Non-pigmented ciliary epithelial cell (primary cell): ENCODE data around the gene PGAP6.
A peak's percentile ranks its signal among the peaks of the same experiment; 100 is the strongest.
"Not testable (repeated sequence)": the region's sequence is repeated elsewhere in the genome, so short reads cannot be mapped to it uniquely, and the experiment has no call there.

Experiments used
- DNase-seq: peaks from one replicate; pipeline ENCODE4 v3.0.0-alpha.2; 2010; ENCODE audit warnings: low read depth

PGAP6 gene, protein sequence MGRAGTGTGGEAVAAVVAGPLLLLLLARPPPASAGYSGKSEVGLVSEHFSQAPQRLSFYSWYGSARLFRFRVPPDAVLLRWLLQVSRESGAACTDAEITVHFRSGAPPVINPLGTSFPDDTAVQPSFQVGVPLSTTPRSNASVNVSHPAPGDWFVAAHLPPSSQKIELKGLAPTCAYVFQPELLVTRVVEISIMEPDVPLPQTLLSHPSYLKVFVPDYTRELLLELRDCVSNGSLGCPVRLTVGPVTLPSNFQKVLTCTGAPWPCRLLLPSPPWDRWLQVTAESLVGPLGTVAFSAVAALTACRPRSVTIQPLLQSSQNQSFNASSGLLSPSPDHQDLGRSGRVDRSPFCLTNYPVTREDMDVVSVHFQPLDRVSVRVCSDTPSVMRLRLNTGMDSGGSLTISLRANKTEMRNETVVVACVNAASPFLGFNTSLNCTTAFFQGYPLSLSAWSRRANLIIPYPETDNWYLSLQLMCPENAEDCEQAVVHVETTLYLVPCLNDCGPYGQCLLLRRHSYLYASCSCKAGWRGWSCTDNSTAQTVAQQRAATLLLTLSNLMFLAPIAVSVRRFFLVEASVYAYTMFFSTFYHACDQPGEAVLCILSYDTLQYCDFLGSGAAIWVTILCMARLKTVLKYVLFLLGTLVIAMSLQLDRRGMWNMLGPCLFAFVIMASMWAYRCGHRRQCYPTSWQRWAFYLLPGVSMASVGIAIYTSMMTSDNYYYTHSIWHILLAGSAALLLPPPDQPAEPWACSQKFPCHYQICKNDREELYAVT

DNA sequence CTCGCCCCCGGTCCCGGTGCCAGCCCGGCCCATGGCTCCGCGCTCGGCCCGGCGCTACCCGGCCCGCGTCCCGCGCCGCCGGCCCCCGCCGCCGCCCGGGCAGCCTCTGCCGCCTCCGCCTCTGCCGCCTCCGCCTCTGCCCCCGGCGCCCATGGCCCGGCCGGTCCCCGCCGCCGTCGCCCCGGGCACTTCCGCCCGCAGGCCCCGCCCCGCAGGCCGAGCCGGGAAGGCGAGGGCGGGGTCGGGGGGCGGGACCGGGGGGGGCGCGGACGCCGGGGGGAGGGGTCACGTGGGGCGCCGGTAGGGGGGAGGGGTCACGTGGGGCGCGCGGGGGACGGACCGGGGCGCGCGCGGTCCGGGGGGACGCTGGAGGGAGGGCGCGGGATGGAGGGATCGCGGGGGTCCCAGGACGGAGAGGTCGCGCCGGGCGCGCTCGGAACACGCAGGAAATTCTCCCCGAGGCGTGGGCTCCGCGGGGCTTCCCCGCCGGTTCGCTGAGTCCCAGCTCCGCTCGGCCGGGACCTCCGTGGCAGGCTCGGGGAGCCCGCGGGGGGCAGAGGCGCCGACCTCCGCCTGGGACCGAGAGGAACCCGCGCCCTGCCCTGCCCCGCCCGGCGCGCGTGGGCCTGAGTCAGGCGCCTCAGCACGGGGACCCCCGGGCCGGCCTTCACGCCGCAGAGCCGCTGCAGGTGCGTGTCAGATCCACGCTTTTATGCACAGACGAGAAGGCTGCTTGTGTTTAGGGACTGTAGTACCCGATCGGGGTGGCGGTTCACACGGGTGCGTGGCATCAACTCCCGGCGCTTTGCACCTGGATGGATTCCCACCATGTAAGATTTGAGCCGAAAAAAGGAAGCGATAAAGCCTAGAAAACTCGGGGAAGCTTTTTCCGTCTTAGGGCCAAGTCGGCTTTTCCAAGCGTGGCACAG is at the start of gene PGAP6:
Gene PGAP6, minus strand, starts transcription at position 190 of the 929 bp plus-strand sequence. Its CDS starts 157 bp downstream, at position 33.
- DNase-seq: no peak

DNA sequence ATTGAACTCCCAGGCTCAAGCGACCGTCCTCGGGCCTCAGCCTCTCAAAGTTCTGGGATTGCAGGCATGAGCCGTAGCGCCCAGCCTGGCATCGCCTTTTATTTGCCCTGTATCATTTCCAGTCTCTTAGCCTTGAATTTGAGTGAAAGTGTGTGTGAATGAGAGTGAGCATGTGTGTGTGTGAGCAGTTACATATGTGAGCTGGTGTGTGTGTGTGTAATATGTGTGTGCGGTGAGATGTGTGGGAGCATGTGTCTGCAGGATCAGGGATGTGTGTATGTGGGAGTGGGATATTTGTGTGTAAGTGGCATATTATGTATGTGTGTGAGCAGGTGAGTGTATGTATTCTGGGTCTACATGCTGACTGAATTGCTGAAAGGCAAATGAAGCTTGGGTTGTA is 49.1 kb upstream of the PGAP6 start:
- DNase-seq: no peak

DNA sequence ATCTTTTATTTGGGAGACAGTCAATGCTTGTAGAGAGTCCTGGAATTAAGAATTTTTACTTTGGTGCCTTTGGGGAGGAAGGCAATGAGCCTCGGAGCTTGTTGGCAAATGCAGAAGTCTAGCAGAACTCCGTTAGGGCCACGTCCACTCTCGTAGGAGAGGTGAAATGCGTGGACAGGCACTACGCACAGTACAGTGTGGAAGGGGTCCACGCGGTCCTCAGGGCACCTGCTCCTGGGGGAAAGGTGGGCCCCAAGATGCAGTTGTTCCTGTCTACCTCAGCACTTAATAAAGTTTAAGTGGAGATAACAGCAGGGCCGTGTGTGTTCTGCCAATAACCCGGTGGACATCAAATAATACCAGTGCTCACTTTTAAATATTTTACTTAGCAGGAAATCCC is 45.5 kb upstream of the PGAP6 start:
- DNase-seq: no peak

DNA sequence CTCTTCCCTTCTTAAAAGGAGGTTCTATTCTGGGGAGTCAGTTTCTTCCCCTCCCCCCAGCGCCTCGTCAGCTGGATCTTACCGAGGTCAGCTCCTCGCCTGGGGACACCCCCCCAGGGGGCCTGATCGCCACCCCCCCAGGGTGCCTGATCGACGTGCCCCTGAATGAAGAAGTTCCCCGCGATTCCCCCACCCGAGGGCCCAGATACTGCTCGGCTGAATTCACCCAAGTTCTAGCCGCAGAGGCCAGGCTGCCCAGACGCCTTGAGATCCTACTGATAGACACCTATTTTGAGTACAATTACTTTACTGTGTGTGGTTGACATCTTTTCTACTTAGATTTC is 45.1 kb upstream of the PGAP6 start:
- DNase-seq: no peak

DNA sequence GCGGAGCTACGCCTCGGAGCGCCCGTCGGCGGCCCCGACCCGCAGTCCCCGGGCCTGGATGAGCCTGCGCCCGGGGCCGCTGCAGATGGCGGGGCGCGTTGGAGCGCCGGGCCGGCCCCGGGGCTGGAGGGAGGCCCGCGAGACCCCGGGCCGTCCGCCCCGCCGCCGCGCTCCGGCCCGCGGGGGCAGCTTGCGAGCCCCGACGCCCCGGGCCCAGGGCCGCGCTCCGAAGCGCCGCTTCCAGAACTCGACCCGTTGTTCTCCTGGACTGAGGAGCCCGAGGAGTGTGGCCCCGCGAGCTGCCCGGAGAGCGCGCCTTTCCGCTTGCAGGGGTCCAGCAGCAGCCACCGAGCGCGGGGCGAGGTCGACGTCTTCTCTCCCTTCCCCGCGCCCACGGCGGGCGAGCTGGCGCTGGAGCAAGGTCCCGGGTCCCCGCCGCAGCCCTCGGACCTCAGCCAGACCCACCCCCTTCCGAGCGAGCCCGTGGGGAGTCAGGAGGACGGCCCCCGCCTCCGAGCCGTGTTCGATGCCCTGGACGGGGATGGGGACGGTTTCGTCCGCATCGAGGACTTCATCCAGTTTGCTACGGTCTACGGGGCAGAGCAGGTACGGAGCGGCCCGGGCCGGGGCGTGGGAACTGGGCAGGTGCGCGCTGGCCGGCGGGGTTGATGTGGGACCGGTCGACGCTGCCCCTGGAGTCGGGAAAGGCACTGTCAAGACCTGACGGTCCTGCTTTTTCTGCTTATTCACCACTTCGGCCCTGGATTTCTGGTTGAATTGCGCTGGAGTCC is 44.5 kb upstream of the PGAP6 start:
- DNase-seq: no peak

DNA sequence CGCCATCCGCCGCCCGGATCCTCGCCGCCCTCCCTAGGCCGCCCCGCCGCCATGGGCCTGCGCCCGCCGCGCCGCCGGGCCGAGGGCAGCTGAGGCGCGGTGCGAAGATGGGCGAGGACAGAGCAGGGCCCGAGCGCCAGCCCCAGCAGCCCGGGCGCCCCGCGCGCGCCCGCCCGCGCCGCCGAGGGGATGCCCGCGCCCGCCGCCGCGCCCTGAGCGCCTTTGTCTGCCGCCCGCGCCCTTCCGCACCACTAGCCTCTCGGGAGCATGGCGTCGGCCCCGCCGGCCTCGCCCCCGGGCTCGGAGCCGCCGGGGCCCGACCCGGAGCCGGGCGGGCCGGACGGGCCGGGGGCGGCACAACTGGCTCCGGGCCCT is 43.9 kb upstream of the PGAP6 start:
- DNase-seq: no peak

DNA sequence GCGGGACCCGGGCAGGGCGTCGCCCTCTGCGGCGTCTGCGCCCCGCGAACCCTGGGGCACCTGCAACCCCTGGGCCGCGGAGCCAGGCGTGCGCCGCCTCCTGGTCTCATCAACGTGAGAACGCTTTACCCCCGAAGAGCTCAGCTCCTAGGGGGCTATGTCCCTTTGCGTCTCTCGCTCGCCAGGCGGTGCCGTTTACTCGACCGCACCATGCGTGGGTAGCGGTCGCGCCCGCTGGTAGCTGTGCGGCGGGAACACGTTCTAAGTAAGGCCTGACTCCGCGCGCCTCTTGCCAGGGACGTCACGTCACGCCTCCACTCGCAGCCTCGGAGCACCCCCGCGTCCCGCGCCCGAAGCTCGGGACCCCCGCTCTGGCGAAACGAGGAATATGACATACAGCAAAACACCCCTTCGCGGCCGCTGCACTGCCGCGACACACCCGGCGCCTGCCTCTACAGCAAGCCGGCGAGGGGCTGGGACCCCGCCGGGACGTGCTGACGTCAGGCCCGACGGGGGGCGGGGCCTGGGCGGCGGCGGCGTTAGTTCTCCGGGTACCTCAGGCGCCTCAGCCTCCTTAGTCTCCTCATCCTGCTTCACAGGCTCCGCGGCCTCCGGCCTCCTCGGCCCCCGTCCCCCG is 43.4 kb upstream of the PGAP6 start, which contains the start of gene RAB11FIP3:
Gene RAB11FIP3, plus strand, starts transcription at position 568 of the 637 bp plus-strand sequence. CDS start 358 bp downstream, outside the sequence.
- no peak for DNase-seq

DNA sequence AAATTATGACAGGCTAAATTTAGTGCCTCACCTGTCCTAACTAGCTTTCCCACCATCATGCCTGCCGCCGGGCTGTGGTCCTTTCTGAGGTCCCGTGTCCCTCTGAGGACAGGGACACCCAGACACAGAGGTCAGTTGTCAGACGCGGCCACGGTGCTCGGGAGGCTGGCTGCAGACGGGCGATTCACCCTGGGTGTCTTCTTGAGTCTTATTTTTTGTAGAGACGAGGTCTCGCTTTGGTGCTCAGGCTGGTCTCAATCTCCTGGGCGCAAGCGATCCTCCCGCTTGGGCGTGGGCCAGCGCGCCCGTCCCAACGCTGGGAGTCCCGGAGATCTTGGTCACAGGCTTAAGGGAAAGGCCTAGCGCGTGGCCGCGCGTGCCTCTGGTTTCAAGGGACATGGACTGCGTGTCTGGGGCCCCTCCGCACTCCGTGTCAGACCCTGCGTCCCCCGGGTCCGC is 42.9 kb upstream of the PGAP6 start:
- no peak for DNase-seq

DNA sequence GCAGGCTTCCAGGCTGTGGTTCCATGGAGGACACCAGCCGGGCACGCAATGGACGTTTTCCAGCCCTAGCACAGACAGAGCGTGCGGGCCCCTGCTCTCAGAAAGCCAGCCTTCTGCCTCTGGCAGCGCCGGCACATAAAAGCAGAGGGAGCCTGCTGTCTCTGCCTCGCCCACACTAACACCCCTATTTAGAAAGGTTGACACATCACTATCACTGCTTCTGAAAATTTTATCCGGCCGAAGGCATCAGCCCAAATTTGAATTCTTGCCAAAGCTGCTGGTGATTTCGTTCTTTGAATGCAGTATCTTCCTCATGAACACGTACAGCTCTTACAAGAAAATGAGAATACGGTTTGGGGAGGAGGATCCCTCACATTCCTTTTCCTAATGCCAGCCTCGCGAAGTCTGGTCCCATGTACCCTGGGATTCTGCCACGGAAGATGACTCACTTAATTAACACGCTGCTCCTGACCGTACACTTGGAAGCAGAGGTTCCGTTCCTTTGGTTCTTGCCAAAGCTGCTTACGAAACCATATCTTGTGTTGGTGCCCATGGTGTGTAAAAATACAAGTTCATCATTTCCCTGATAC is 42.4 kb upstream of the PGAP6 start:
- peak; percentile 67 for DNase-seq

DNA sequence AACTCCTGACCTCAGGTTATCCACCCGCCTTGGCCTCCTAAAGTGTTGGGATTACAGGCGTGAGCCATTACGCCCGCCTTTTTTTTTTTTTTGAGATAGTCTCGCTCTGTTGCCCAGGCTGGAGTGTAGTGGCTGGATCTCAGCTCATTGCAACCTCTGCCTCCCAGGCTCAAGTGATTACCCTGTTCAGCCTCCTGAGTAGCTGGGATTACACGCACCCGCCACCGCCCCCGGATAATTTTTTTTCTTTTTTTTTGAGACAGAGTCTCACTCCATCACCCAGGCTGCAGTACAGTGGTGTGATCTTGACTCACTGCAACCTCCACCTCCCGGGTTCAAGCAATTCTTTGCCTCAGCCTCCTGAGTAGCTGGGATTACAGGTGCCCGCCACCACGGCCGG is 40.4 kb upstream of the PGAP6 start:
- DNase-seq: not testable (repeated sequence)

DNA sequence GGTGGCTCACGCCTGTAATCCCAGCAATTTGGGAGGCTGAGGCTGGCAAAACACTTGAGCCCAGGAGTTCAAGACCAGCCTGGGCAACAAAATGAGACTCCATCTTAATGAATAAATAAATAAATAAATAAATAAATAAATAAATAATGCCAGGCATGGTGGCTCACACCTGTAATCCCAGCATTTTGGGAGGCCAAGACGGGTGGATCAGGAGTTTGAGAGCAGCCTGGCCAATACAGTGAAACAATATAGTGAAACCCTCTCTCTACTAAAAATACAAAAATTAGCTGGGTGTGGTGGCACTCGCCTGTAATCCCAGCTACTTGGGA is 33.4 kb upstream of the PGAP6 start:
- not testable (repeated sequence) for DNase-seq

DNA sequence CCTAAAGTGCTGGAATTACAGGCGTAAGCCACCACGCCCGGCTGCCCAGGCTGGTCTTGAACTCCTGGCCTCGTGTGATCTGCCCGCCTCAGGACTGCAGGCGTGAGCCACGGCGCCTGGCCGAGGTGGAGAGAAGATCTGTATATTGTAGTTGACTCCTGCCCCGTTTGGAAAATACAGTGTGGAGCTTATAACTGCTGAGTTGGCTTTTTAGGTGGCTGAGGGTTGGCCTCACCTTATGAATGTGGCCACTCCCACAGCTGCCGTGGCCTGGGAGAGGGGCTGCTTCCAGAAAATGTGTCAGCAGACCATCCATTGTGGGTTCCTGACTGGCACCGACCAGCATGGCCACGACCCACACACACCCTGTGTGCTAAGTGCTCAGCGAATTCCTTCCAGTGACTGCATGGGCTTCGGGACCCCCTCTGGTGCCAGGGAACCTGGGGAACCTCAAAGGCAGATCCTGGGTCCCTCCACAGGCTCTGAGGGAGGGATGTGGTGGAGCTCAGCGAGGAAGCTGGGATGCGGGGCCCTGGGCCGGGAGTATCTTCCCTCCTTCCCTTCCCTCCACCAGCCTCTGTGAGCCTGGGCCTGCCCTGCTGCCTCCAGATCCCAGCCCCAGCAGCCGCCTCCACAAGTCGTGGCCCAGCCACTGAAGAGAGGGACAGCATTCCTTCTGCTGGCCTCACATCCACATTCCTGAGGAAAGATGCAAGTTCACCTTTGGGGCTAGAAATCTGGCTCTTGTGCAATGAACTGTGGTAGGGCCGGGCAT is 32.8 kb upstream of the PGAP6 start:
- DNase-seq: no peak

DNA sequence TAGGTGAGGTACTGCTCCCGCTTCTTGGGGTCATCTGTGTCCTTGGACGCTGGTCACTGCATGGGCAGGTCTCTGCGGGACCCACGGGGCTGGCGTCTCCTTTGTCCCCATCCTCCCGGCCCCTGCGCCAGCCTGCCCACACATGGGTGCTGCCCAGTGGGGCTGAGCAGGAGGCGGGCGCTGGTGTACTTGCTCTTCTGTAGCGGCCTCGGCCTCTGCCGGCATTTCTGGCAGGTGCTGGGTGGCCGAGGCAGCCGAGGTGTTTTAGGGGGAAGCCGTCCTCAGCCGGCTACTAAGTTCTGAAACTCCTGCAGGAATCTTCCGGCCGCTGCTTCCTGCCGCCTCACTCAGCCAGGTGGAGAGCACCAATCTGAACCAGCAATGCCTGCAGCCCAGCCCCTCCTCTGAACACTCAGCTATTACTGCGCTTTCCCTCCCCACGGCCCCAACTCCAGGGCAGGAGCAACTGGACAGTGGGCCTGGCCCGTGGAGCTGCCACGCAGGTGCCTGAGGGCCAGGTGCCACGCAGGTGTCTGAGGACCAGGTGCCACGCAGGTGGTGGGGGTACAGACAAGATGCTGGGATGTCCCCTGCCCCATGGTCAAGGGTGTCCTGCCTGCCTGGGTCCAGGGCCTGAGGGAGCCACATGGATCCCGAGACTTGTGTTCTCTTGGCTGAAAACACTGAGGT is 29.9 kb upstream of the PGAP6 start:
- no peak for DNase-seq

DNA sequence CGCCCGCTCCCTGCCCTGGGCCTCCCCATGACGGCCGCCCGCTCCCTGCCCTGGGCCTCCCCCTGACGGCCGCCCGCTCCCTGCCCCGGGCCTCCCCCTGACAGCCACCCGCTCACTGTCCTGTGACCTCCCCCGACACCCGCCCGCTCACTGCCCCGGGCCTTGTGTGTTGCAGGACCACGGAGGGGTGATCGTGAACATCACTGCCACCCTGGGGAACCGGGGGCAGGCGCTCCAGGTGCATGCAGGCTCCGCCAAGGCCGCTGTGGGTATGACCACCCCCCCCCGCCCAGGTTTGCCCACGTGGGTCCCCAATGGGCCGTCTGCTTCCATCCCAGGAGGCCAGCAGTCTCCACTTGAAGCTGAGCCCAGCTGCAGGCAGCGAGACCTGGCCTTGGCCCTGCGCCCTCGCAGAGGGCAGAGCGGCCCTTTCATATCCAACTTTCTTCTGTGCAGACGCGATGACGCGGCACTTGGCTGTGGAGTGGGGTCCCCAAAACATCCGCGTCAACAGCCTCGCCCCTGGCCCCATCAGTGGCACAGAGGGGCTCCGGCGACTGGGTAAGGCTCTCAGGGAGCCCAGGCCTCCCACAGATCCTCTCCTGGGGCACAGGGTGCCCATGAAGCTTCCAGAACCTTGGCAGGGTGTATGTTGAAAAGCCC is 28.9 kb upstream of the PGAP6 start:
- no peak for DNase-seq

DNA sequence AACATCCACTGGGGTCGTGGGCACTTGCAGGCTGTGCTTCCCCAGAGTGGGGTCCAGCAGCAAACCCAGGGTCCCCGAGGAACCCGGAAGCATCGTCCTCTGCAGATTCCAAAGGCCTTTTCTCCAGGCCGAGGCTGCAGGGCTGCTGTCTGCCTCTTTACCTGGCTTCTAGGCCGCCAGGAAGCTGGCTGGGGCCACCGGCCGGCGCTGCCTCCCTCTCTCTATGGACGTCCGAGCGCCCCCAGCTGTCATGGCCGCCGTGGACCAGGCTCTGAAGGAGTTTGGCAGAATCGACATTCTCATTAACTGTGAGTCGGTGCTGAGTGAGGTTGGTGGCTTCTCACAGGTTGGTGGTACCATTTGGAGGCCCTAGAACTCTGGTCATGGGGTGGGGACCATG is 25.5 kb upstream of the PGAP6 start:
- DNase-seq: no peak

DNA sequence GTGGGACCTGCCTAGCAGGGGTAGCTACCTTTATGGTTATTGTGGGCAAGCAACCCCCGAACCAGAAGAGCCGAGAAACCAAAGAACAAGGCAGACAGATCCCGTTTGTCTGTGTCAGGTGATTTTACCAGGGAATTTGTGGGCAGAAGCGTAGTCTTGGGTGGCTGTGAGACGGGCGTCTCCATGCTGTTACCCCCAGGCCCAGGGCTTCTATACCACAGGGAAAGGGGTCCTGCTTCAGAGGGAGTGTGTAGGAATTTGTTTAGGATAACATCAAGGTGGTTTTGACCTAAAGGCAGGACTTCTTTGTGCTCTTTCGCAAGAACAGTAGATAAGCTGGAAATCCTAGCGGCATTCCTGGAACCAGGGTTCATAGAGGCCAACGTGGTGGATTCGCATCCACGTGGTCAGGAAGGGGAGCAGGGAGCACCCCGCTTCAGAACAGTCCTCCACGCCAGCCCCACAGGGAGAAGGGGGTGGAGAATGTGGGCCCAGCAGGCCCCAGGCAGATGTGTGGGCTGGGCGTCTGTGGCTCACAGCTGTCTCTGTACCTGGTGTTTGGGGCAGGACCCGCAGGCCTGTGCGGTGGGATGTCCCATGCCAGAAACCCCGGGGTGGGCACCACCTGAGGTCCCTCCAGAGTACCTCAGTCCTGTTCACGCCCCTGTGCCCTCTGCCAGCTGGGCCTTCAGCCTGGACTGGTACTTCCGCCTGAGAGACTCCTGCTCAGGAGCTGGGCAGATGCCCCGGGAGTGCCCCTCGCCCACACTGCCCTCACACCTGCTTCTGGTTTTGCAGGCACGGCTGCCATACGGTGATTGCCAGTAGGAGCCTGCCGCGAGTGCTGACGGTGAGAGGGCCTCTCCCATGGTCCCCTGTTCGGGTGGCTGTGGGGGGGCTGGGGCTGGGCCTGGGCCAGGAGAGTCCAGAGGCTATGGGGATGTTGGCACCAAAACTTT is 24.0 kb upstream of the PGAP6 start:
- no peak for DNase-seq

DNA sequence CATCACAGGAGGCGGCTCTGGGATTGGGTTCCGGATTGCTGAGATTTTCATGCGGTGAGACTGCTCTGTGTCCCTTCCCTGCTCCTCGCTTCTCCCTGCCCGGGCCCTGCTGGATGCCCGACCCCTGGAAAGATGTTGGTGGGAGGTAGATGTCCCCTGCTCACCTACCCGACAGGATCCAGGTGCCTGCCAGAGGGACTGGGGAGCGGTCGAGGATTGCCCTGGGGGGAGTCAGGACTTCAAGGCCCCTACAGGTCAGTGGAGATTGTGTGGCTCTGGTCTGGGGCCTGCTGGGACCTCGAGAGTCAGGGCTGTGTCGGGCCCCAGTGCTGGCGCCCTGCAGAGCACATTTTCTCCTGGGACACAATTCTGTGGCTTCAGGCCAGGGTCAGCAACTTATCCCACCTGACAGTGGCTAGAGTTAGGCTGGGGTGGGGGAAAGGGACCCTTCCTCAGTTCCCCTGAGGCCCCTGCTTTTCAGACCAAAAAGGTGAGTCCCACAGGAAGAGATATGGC is 23.3 kb upstream of the PGAP6 start:
- DNase-seq: no peak
